Astrocyte of the cerebellum (primary cell): Measurements from ENCODE around the gene KLHL17.

Experiments
- DNase-seq: peaks from one replicate; pipeline ENCODE4 v3.0.0-alpha.2; 2011; ENCODE audit warnings: low read depth
- H3K4me3 ChIP-seq: 2 replicates; pipeline ENCODE4 v1.5.1; 2011; ENCODE audit warnings: mild to moderate bottlenecking, low read depth, low read length, moderate library complexity
- in situ Hi-C: cut with HindIII; loops from 2 replicates; pipeline ENCODE4 v1.10.0; 2017; ENCODE audit warnings: low sequenced_read_pairs
- TF ChIP-seq, protein P1 (sequence below): IDR thresholded peaks from 2 replicates; pipeline ENCODE4 v1.5.1; 2012; ENCODE audit warnings: low read length, low read depth, moderate library complexity, mild to moderate bottlenecking; ENCODE audit errors: missing control alignments

KLHL17 gene

GRCh38 chr1:941588-942383 lies 18.6 kb upstream of the KLHL17 start:
- in situ Hi-C loops: no loop called here
- TF ChIP-seq, protein P1, sequence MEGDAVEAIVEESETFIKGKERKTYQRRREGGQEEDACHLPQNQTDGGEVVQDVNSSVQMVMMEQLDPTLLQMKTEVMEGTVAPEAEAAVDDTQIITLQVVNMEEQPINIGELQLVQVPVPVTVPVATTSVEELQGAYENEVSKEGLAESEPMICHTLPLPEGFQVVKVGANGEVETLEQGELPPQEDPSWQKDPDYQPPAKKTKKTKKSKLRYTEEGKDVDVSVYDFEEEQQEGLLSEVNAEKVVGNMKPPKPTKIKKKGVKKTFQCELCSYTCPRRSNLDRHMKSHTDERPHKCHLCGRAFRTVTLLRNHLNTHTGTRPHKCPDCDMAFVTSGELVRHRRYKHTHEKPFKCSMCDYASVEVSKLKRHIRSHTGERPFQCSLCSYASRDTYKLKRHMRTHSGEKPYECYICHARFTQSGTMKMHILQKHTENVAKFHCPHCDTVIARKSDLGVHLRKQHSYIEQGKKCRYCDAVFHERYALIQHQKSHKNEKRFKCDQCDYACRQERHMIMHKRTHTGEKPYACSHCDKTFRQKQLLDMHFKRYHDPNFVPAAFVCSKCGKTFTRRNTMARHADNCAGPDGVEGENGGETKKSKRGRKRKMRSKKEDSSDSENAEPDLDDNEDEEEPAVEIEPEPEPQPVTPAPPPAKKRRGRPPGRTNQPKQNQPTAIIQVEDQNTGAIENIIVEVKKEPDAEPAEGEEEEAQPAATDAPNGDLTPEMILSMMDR: no peak
- peak; percentile 73 for DNase-seq

DNA sequence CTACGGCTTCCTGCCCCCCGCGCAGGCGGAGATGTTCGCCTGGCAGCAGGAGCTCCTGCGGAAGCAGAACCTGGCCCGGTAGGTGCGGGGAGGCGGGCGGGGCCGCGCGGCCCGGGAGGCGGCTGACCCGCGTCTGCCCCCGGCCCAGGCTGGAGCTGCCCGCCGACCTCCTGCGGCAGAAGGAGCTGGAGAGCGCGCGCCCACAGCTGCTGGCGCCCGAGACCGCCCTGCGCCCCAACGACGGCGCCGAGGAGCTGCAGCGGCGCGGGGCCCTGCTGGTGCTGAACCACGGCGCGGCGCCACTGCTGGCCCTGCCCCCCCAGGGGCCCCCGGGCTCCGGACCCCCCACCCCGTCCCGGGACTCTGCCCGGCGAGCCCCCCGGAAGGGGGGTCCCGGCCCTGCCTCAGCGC lies 18.0 kb upstream of the KLHL17 start:
- TF ChIP-seq, protein P1: no peak
- in situ Hi-C loops: no loop called here
- H3K4me3 ChIP-seq: peak overlapping the region; percentile 42
- no peak for DNase-seq

More at GRCh38 chr1:941588-942383, 18.6 kb upstream of the KLHL17 start:
- H3K4me3 ChIP-seq: peak overlapping the region; percentile 42

DNA sequence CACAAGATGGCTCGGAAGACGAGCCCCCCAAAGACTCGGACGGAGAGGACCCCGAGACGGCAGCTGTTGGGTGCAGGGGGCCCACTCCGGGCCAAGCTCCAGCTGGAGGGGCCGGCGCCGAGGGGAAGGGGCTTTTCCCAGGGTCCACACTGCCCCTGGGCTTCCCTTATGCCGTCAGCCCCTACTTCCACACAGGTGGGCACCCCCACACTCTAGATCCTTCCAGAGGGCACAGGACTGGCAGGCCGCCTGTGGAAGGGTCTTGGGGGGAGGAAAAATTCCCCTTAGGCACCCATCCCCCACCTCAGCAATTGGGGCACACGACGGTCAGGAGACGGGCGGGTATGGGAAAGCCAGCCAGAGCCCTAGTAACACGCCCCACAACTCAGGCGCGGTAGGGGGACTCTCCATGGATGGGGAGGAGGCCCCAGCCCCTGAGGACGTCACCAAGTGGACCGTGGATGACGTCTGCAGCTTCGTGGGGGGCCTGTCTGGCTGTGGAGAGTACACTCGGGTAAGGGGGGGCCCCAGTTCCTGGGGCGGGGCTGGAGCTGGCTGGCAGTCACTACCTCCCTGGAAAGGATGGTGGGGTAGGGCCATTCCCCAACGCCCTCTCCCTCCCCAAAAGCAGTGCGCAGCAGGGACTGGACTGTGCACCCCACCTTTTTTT lies 17.4 kb upstream of the KLHL17 start:
- DNase-seq: peak; percentile 27
- in situ Hi-C loops: no loop called here
- TF ChIP-seq, protein P1: no peak
- H3K4me3 ChIP-seq: peak overlapping the region; percentile 42

GRCh38 chr1:943545-944340 lies 16.6 kb upstream of the KLHL17 start:
- no peak for DNase-seq
- TF ChIP-seq, protein P1: no peak
- in situ Hi-C loops: no loop called here
- peak overlapping the region; percentile 42 for H3K4me3 ChIP-seq

GRCh38 chr1:944341-945325 lies 15.8 kb upstream of the KLHL17 start:
- DNase-seq: peak; percentile 42
- TF ChIP-seq, protein P1: no peak
- in situ Hi-C loops: no loop called here
- no peak overlapping the region for H3K4me3 ChIP-seq
